GM20000 (cell line): Measurements from ENCODE around the gene NAALADL2.

Source experiments
- DNase-seq: peaks from one replicate; pipeline ENCODE4 v3.0.0; 2012; ENCODE audit warnings: low spot score
- CTCF ChIP-seq: IDR thresholded peaks from 2 replicates; pipeline ENCODE4 v1.5.1; 2012; ENCODE audit warnings: mild to moderate bottlenecking, control low read depth; ENCODE audit errors: extremely low read depth, missing control alignments

NAALADL2 gene

GRCh38 chr3:175215833-175216232 is 356.7 kb downstream of the NAALADL2 start:
- no peak for TF ChIP-seq CTCF
- no peak for DNase-seq

GRCh38 chr3:175222356-175222755 is 363.2 kb downstream of the NAALADL2 start:
- no peak for DNase-seq
- no peak for TF ChIP-seq CTCF

GRCh38 chr3:175224051-175224450 is 364.9 kb downstream of the NAALADL2 start:
- no peak for TF ChIP-seq CTCF
- no peak for DNase-seq

GRCh38 chr3:175226444-175226843 is 367.3 kb downstream of the NAALADL2 start:
- DNase-seq, result no peak
- no peak for TF ChIP-seq CTCF

- TF ChIP-seq CTCF, result no peak
- no peak for DNase-seq
These were observed 368.0 kb downstream of the NAALADL2 start for GRCh38 chr3:175227126-175227525.

- DNase-seq, result no peak
- no peak for TF ChIP-seq CTCF
These were observed 375.1 kb downstream of the NAALADL2 start for GRCh38 chr3:175233957-175234940.

- DNase-seq, result no peak
- no peak for TF ChIP-seq CTCF
These were observed 379.7 kb downstream of the NAALADL2 start for GRCh38 chr3:175238801-175239200.
